ENCODE results near the gene DUOXA1.

Gene DUOXA1

DNA sequence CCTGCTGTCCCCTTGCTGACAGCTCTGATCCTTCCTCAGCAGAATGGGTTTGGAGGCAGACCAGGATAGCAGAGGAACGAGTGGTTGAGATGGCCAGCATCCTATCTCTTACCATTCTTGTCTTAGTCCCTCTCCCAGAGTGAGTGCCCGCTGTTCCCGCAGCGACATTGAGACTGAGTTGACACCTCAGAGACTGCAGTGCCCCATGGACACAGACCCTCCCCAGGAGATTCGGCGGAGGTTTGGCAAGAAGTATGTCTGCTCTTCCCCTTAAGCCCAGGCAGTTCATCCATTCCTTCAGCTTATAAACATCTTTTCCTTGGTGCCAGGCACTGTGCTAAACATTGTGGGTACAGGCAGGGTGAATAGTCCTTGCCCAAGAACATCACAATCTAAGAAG, 21.3 kb upstream of the DUOXA1 start:
- Histone ChIP-seq H3K27ac (ENCODE audit: low read depth, low read length) (no peak overlapping the region), H3K4me3 (ENCODE audit: low read depth, low read length) (no peak overlapping the region), H3K4me1 (ENCODE audit: control insufficient read depth, insufficient read depth, low read length) (no peaks in the 10 kb centered on the region), H3K9me3 (ENCODE audit: control insufficient read depth, insufficient read depth, low read length) (no peaks in the 10 kb centered on the region), H3K36me3 (ENCODE audit: control insufficient read depth, insufficient read depth, low read length) (no peaks in the 10 kb centered on the region), H3K9ac (ENCODE audit: low read depth, low read length) (no peak overlapping the region), H3K27me3 (ENCODE audit: control insufficient read depth, insufficient read depth, low read length) (no peaks in the 10 kb centered on the region)

DNA sequence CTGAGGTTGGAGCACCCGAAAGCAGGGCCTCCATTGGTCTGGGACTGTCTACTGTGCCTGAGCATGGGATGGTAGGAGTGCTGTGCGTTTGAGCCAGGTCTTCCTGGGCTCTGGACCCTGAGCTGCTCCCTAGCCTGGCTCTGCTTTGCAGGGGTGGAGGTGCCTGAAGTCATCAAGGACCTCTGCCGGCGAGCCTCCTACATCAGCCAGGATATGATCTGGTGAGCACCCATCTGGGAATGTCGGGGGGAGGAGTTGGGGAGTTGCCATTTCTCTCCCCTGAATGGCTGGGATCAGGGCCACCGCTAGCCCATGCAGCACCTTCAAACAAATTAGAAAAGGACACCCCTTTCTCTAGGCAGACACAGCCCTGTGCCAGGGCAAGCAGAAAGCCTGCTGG, 20.8 kb upstream of the DUOXA1 start:
- Histone ChIP-seq H3K4me3 (ENCODE audit: low read depth, low read length) (no peak overlapping the region), H3K4me1 (ENCODE audit: control insufficient read depth, insufficient read depth, low read length) (no peaks in the 10 kb centered on the region), H3K36me3 (ENCODE audit: control insufficient read depth, insufficient read depth, low read length) (no peaks in the 10 kb centered on the region), H3K27me3 (ENCODE audit: control insufficient read depth, insufficient read depth, low read length) (no peaks in the 10 kb centered on the region), H3K9ac (ENCODE audit: low read depth, low read length) (no peak overlapping the region), H3K27ac (ENCODE audit: low read depth, low read length) (no peak overlapping the region), H3K9me3 (ENCODE audit: control insufficient read depth, insufficient read depth, low read length) (no peaks in the 10 kb centered on the region)

DNA sequence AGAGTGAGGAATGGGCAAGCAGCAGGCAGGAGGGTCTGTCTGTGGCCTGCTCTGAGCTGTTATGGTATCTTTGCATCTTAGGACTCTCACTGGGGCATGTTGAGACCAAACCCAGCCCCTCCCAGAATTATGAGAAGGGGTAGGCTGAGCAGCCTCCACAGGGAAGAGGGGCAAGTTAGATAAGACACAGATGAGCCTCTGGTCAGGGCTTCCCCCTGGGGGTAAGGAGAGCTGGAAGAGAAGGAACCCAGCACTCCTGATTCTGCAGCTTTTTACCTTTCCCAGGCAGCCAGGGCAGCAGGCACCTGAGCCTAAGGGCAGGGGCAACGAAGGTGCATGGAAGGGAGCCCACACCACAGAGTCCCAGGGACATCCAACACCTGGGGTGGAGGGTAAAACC, 19.4 kb upstream of the DUOXA1 start:
- Histone ChIP-seq H3K36me3 (ENCODE audit: control insufficient read depth, insufficient read depth, low read length) (no peaks in the 10 kb centered on the region), H3K9me3 (ENCODE audit: control insufficient read depth, insufficient read depth, low read length) (no peaks in the 10 kb centered on the region), H3K27ac (ENCODE audit: low read depth, low read length) (no peak overlapping the region)

DNA sequence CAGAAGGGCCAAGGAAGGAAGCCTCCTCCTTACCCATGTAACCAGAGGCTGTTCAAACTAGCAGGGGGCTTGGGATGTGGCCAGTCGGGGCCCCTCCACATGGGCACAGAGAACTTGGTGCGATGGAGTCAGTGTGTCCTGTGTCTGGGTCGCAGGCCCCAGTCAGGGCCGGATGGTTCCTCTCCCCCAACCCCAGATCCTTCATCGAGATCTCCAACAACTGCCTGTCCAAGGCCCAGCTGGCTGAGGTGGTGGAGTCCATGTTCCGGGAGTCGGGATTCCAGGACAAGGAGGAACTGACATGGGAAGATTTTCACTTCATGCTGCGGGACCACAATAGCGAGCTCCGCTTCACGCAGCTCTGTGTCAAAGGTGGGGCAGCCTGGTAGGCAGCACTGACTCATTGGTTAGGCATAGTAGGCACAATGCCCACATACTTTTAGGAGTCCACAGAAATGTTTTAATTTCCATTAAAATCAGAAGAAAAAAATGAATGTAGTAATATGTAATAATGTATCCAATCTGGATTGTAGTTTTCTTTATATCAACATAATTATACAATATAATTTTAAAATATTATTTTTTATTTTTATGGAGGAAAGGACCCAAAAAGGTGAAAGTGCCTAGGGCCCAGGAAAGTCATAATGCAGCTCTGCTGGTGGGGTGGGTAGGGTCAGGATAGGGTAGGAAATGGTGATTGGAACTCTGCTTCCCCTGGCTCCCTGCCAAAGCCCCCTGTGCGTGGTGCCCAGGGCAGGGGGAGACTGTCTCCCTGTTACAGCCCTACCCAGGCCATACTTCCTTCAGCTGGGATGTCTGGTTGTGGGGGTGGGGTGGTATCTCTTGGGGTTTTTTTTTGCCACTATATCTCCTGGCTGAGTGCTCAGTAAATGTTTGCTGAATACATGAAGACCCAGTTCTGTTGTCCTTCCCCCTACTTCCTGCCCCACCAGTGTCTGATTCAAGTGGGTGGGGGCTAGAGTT, 18.7 kb upstream of the DUOXA1 start:
- Histone ChIP-seq H3K9ac (ENCODE audit: low read depth, low read length) (no peak overlapping the region), H3K9me3 (ENCODE audit: control insufficient read depth, insufficient read depth, low read length) (no peaks in the 10 kb centered on the region), H3K27me3 (ENCODE audit: control insufficient read depth, insufficient read depth, low read length) (no peaks in the 10 kb centered on the region; the same call in 1 of the 2 replicates), H3K4me3 (ENCODE audit: low read depth, low read length) (no peak overlapping the region), H3K27ac (ENCODE audit: low read depth, low read length) (no peak overlapping the region), H3K4me1 (ENCODE audit: control insufficient read depth, insufficient read depth, low read length) (no peaks in the 10 kb centered on the region), H3K36me3 (ENCODE audit: control insufficient read depth, insufficient read depth, low read length) (no peaks in the 10 kb centered on the region)

More for the DNA sequence above, 19.4 kb upstream of the DUOXA1 start:
- Histone ChIP-seq H3K4me3 (ENCODE audit: low read depth, low read length) (no peak overlapping the region), H3K9ac (ENCODE audit: low read depth, low read length) (no peak overlapping the region), H3K4me1 (ENCODE audit: control insufficient read depth, insufficient read depth, low read length) (no peaks in the 10 kb centered on the region), H3K27me3 (ENCODE audit: control insufficient read depth, insufficient read depth, low read length) (no peaks in the 10 kb centered on the region)

DNA sequence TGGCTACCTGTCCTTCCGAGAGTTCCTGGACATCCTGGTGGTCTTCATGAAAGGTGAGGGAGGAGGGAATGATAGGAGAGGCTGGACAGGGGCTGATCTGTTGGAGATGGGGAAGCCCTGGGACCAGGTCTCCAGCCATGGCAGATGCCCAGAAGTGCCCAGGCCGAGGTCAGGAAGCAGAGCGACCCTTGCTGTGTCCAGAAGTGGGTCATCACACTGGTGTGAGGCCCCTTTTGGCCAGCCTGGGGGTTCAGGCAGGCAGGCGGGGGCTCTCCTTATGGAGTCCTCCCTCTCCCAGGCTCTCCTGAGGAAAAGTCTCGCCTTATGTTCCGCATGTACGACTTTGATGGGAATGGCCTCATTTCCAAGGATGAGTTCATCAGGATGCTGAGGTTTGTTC, 17.9 kb upstream of the DUOXA1 start:
- no peak overlapping the region for H3K27ac ChIP-seq (ENCODE audit: low read depth, low read length)
- H3K4me3 ChIP-seq (ENCODE audit: low read depth, low read length): no peak overlapping the region
- H3K36me3 ChIP-seq (ENCODE audit: control insufficient read depth, insufficient read depth, low read length): no peaks in the 10 kb centered on the region
- H3K4me1 ChIP-seq (ENCODE audit: control insufficient read depth, insufficient read depth, low read length): no peaks in the 10 kb centered on the region
- no peaks in the 10 kb centered on the region; the same call in 1 of the 2 replicates for H3K27me3 ChIP-seq (ENCODE audit: control insufficient read depth, insufficient read depth, low read length)
- no peak overlapping the region for H3K9ac ChIP-seq (ENCODE audit: low read depth, low read length)
- no peaks in the 10 kb centered on the region for H3K9me3 ChIP-seq (ENCODE audit: control insufficient read depth, insufficient read depth, low read length)

- H3K27me3 ChIP-seq (ENCODE audit: control insufficient read depth, insufficient read depth, low read length): no peaks in the 10 kb centered on the region; the same call in 1 of the 2 replicates
- no peaks in the 10 kb centered on the region for H3K36me3 ChIP-seq (ENCODE audit: control insufficient read depth, insufficient read depth, low read length)
- H3K4me3 ChIP-seq (ENCODE audit: low read depth, low read length): no peak overlapping the region
- no peaks in the 10 kb centered on the region for H3K9me3 ChIP-seq (ENCODE audit: control insufficient read depth, insufficient read depth, low read length)
- H3K4me1 ChIP-seq (ENCODE audit: control insufficient read depth, insufficient read depth, low read length): no peaks in the 10 kb centered on the region
- no peak overlapping the region for H3K27ac ChIP-seq (ENCODE audit: low read depth, low read length)
- H3K9ac ChIP-seq (ENCODE audit: low read depth, low read length): no peak overlapping the region
Measured at GRCh38 chr15:45146405-45146804, 16.7 kb upstream of the DUOXA1 start.

GRCh38 chr15:45144775-45145174, 15.1 kb upstream of the DUOXA1 start:
- Histone ChIP-seq H3K9ac (ENCODE audit: low read depth, low read length) (no peak overlapping the region), H3K27me3 (ENCODE audit: control insufficient read depth, insufficient read depth, low read length) (no peaks in the 10 kb centered on the region; the same call in 1 of the 2 replicates), H3K4me1 (ENCODE audit: control insufficient read depth, insufficient read depth, low read length) (no peaks in the 10 kb centered on the region), H3K9me3 (ENCODE audit: control insufficient read depth, insufficient read depth, low read length) (no peaks in the 10 kb centered on the region), H3K4me3 (ENCODE audit: low read depth, low read length) (no peak overlapping the region), H3K27ac (ENCODE audit: low read depth, low read length) (no peak overlapping the region), H3K36me3 (ENCODE audit: control insufficient read depth, insufficient read depth, low read length) (no peaks in the 10 kb centered on the region)

DNA sequence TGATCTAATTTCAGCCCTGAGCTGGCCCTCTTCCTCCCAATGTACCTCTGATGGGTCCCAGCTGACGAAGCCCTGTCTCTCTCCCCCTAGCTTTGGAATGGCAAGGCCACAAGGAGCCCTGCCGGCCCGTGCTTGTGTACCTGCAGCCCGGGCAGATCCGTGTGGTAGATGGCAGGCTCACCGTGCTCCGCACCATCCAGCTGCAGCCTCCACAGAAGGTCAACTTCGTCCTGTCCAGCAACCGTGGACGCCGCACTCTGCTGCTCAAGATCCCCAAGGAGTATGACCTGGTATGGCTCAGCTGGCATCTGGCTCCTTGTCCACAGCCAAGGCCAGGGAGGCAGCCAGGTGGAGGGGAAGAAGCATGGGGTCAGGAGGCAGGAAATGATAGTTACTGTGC, 14.3 kb upstream of the DUOXA1 start:
- Histone ChIP-seq H3K9ac (ENCODE audit: low read depth, low read length) (no peak overlapping the region), H3K9me3 (ENCODE audit: control insufficient read depth, insufficient read depth, low read length) (no peaks in the 10 kb centered on the region), H3K36me3 (ENCODE audit: control insufficient read depth, insufficient read depth, low read length) (no peaks in the 10 kb centered on the region), H3K27me3 (ENCODE audit: control insufficient read depth, insufficient read depth, low read length) (no peaks in the 10 kb centered on the region; the same call in 1 of the 2 replicates), H3K4me3 (ENCODE audit: low read depth, low read length) (no peak overlapping the region), H3K4me1 (ENCODE audit: control insufficient read depth, insufficient read depth, low read length) (no peaks in the 10 kb centered on the region), H3K27ac (ENCODE audit: low read depth, low read length) (no peak overlapping the region)

GRCh38 chr15:45143056-45143455, 13.4 kb upstream of the DUOXA1 start:
- peaks cover 4% of the 10 kb centered on the region for H3K27me3 ChIP-seq (ENCODE audit: control insufficient read depth, insufficient read depth, low read length)
- H3K4me3 ChIP-seq (ENCODE audit: low read depth, low read length): no peak overlapping the region
- no peak overlapping the region for H3K9ac ChIP-seq (ENCODE audit: low read depth, low read length)
- H3K9me3 ChIP-seq (ENCODE audit: control insufficient read depth, insufficient read depth, low read length): no peaks in the 10 kb centered on the region
- H3K27ac ChIP-seq (ENCODE audit: low read depth, low read length): no peak overlapping the region
- no peaks in the 10 kb centered on the region for H3K4me1 ChIP-seq (ENCODE audit: control insufficient read depth, insufficient read depth, low read length)
- H3K36me3 ChIP-seq (ENCODE audit: control insufficient read depth, insufficient read depth, low read length): no peaks in the 10 kb centered on the region

DNA sequence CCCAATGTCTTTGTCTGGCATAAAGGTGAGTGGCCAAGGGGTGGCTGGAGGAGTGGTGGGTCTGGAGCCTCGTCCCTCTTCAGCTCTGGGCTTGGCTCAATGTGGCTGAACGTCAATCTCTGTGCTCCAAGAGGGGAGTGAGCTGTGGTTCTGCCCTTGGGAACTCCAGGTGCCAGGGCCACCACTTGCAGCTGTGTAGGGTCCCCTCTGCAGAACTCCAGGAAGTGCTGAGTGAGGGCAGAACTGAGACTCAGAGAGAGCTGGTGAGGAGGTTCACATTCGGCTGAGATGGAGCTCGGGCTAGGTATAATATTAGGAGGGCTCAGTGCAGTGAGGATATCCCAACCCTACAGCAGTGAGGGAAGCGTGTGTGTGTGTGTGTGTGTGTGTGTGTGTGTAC, 11.7 kb upstream of the DUOXA1 start:
- no peaks in the 10 kb centered on the region for H3K9me3 ChIP-seq (ENCODE audit: control insufficient read depth, insufficient read depth, low read length)
- peaks cover 18% of the 10 kb centered on the region for H3K27me3 ChIP-seq (ENCODE audit: control insufficient read depth, insufficient read depth, low read length)
- H3K4me3 ChIP-seq (ENCODE audit: low read depth, low read length): no peak overlapping the region
- no peaks in the 10 kb centered on the region for H3K4me1 ChIP-seq (ENCODE audit: control insufficient read depth, insufficient read depth, low read length)
- H3K9ac ChIP-seq (ENCODE audit: low read depth, low read length): no peak overlapping the region
- H3K27ac ChIP-seq (ENCODE audit: low read depth, low read length): no peak overlapping the region
- H3K36me3 ChIP-seq (ENCODE audit: control insufficient read depth, insufficient read depth, low read length): no peaks in the 10 kb centered on the region

GRCh38 chr15:45140557-45141250, 11.0 kb upstream of the DUOXA1 start:
- H3K9me3 ChIP-seq (ENCODE audit: control insufficient read depth, insufficient read depth, low read length): no peaks in the 10 kb centered on the region
- peaks cover 24% of the 10 kb centered on the region for H3K27me3 ChIP-seq (ENCODE audit: control insufficient read depth, insufficient read depth, low read length)
- no peak overlapping the region for H3K9ac ChIP-seq (ENCODE audit: low read depth, low read length)
- H3K4me1 ChIP-seq (ENCODE audit: control insufficient read depth, insufficient read depth, low read length): no peaks in the 10 kb centered on the region
- H3K27ac ChIP-seq (ENCODE audit: low read depth, low read length): no peak overlapping the region
- no peaks in the 10 kb centered on the region for H3K36me3 ChIP-seq (ENCODE audit: control insufficient read depth, insufficient read depth, low read length)
- H3K4me3 ChIP-seq (ENCODE audit: low read depth, low read length): no peak overlapping the region
